KMS-11 (cell line): ENCODE results near the gene DLGAP1.
"Not testable (repeated sequence)": the region's sequence is repeated elsewhere in the genome, so short reads cannot be mapped to it uniquely, and the experiment has no call there.

Experiments
- H2AFZ ChIP-seq: fragments of 200-600 bp; sonication (generic); 2 replicates; pipeline ENCODE4 v1.6.1; 2016; ENCODE audit warnings: antibody characterized with exemption, mixed run types, low read depth
- H3K27ac ChIP-seq: fragments of 200-600 bp; sonication (generic); 2 replicates; pipeline ENCODE4 v1.6.1; 2016; ENCODE audit warnings: mild to moderate bottlenecking, mixed run types
- H3K27me3 ChIP-seq: fragments of 200-600 bp; sonication (generic); 2 replicates; pipeline ENCODE4 v1.6.1; 2017; ENCODE audit warnings: mild to moderate bottlenecking, low read depth, mixed run types, moderate library complexity; ENCODE audit not compliant: insufficient read depth
- H3K36me3 ChIP-seq: fragments of 200-600 bp; sonication (generic); 2 replicates; pipeline ENCODE4 v1.6.1; 2017; ENCODE audit warnings: mild to moderate bottlenecking, mixed run types; ENCODE audit not compliant: insufficient read depth
- H3K4me1 ChIP-seq: fragments of 200-600 bp; sonication (generic); 2 replicates; pipeline ENCODE4 v1.6.1; 2016; ENCODE audit warnings: mild to moderate bottlenecking, low read depth, mixed run types; ENCODE audit not compliant: poor library complexity, severe bottlenecking
- H3K4me2 ChIP-seq: fragments of 200-600 bp; sonication (generic); 2 replicates; pipeline ENCODE4 v1.7.0; 2016; ENCODE audit warnings: mild to moderate bottlenecking, mixed run types
- H3K4me3 ChIP-seq: fragments of 200-600 bp; sonication (generic); IDR thresholded peaks from 2 replicates; pipeline ENCODE4 v1.6.1; 2017; ENCODE audit warnings: low read depth, low read length, mixed read lengths; ENCODE audit not compliant: insufficient read depth
- H3K79me2 ChIP-seq: fragments of 200-600 bp; sonication (generic); 2 replicates; pipeline ENCODE4 v1.6.1; 2016; ENCODE audit warnings: low read depth, mixed run types; ENCODE audit not compliant: insufficient read depth
- H3K9ac ChIP-seq: fragments of 200-600 bp; sonication (generic); 2 replicates; pipeline ENCODE4 v1.6.1; 2016; ENCODE audit warnings: mild to moderate bottlenecking, mixed run types
- H4K20me1 ChIP-seq: fragments of 200-600 bp; sonication (generic); 2 replicates; pipeline ENCODE4 v1.6.1; 2016; ENCODE audit warnings: mild to moderate bottlenecking, mixed run types; ENCODE audit not compliant: insufficient read depth
- CTCF ChIP-seq: fragments of 200-600 bp; sonication (generic); conservative IDR thresholded peaks from 2 replicates; pipeline ENCODE4 v1.6.1; 2017; ENCODE audit warnings: low read depth, mild to moderate bottlenecking, antibody characterized with exemption, low read length, moderate library complexity, mixed read lengths

DLGAP1 gene

GRCh38 chr18:3581890-3582289 is 873.2 kb downstream of the DLGAP1 start:
- Histone ChIP-seq H3K4me1 (peaks cover 19% of the 10 kb centered on the region), H3K9ac (no peak overlapping the region), H3K79me2 (no peaks in the 10 kb centered on the region), H2AFZ (no peak overlapping the region), H3K4me3 (no peak overlapping the region), H3K4me2 (no peak overlapping the region), H3K27ac (no peak overlapping the region), H3K36me3 (no peaks in the 10 kb centered on the region), H4K20me1 (no peaks in the 10 kb centered on the region), H3K27me3 (no peaks in the 10 kb centered on the region)
- TF ChIP-seq CTCF: no peak

GRCh38 chr18:3580523-3581025 is 874.5 kb downstream of the DLGAP1 start:
- H3K9ac ChIP-seq, H3K79me2 ChIP-seq, H3K4me1 ChIP-seq, H3K4me2 ChIP-seq, H4K20me1 ChIP-seq, H3K27ac ChIP-seq, H3K36me3 ChIP-seq, H3K27me3 ChIP-seq, H3K4me3 ChIP-seq, H2AFZ ChIP-seq: not testable (repeated sequence)

GRCh38 chr18:3579701-3580100 is 875.4 kb downstream of the DLGAP1 start:
- no peak for TF ChIP-seq CTCF
- H2AFZ ChIP-seq: no peak overlapping the region
- no peak overlapping the region for H3K9ac ChIP-seq
- H3K36me3 ChIP-seq: no peaks in the 10 kb centered on the region
- no peak overlapping the region for H3K27ac ChIP-seq
- peaks cover under 1% of the 10 kb centered on the region for H3K4me1 ChIP-seq
- no peaks in the 10 kb centered on the region for H4K20me1 ChIP-seq
- no peak overlapping the region for H3K4me2 ChIP-seq
- no peaks in the 10 kb centered on the region for H3K79me2 ChIP-seq
- H3K4me3 ChIP-seq: no peak overlapping the region
- H3K27me3 ChIP-seq: no peaks in the 10 kb centered on the region

GRCh38 chr18:3578621-3579020 is 876.5 kb downstream of the DLGAP1 start:
- Histone ChIP-seq H3K79me2 (no peaks in the 10 kb centered on the region), H3K27me3 (no peaks in the 10 kb centered on the region), H3K27ac (no peak overlapping the region), H4K20me1 (no peaks in the 10 kb centered on the region), H2AFZ (no peak overlapping the region), H3K4me1 (no peaks in the 10 kb centered on the region), H3K4me3 (no peak overlapping the region), H3K36me3 (no peaks in the 10 kb centered on the region), H3K9ac (no peak overlapping the region), H3K4me2 (no peak overlapping the region)
- no peak for TF ChIP-seq CTCF

GRCh38 chr18:3577281-3577855 is 877.7 kb downstream of the DLGAP1 start:
- Histone ChIP-seq H3K9ac (no peak overlapping the region), H3K79me2 (no peaks in the 10 kb centered on the region), H3K4me3 (no peak overlapping the region), H3K27me3 (no peaks in the 10 kb centered on the region), H3K36me3 (no peaks in the 10 kb centered on the region), H3K4me1 (no peaks in the 10 kb centered on the region), H3K27ac (no peak overlapping the region), H4K20me1 (no peaks in the 10 kb centered on the region), H2AFZ (no peak overlapping the region), H3K4me2 (no peak overlapping the region)
- no peak for TF ChIP-seq CTCF
